H1 (cell line): ENCODE data around the gene METAP1D. TPM values are rescaled to one million over a fixed set of nuclear protein-coding genes. Genes with fewer than 3 reads are reported as not detected.

Experiments used
- CTCF ChIA-PET: fragments of 300-600 bp; sonication (Branson Sonifier 250); formaldehyde crosslinking; loops from one replicate; lab custom pipeline; 2021; ENCODE audit not compliant: partially characterized antibody; lab: Charles Lee
- POLR2A ChIA-PET: fragments of 300-600 bp; sonication (Branson Sonifier 250); formaldehyde crosslinking; loops from one replicate; lab custom pipeline; 2021; ENCODE audit warnings: inconsistent platforms; ENCODE audit not compliant: partially characterized antibody; lab: Charles Lee
- DNase-seq, 2 experiments: peaks; one replicate each; pipeline versions ENCODE4 v3.0.0 to v3.0.0-alpha.2; 2010 to 2022; ENCODE audit warnings: low spot score in 2 of 2, low read depth in 1 of 2, mixed read lengths in 1 of 2
- FAIRE-seq: peaks from 2 replicates; lab custom pipeline; 2011; peaks lifted over from hg19 to GRCh38; lab: Jason Lieb, UNC
- H2AFZ ChIP-seq: 2 replicates; pipeline ENCODE4 v1.8.1; 2012; ENCODE audit warnings: low read length, inconsistent platforms
- H2AK5ac ChIP-seq: 2 replicates; pipeline ENCODE4 v1.6.1; 2013; ENCODE audit warnings: low read depth, low read length
- H2BK120ac ChIP-seq: replicated peaks from 2 replicates; pipeline ENCODE3; 2013; ENCODE audit warnings: low read depth, low read length, inconsistent platforms
- H2BK12ac ChIP-seq: 2 replicates; pipeline ENCODE4 v1.6.1; 2013; ENCODE audit warnings: low read depth, low read length
- H2BK15ac ChIP-seq: 2 replicates; pipeline ENCODE4 v1.6.1; 2013; ENCODE audit warnings: low read length
- H2BK20ac ChIP-seq: 2 replicates; pipeline ENCODE4 v1.6.1; 2013; ENCODE audit warnings: low read length
- H2BK5ac ChIP-seq: 2 replicates; pipeline ENCODE4 v1.6.1; 2013; ENCODE audit warnings: low read depth, low read length
- H3K14ac ChIP-seq: 2 replicates; pipeline ENCODE4 v1.6.1; 2013; ENCODE audit warnings: inconsistent platforms; ENCODE audit not compliant: insufficient read length
- H3K18ac ChIP-seq: 2 replicates; pipeline ENCODE4 v1.6.1; 2013; ENCODE audit warnings: low read length; ENCODE audit errors: extremely low read depth
- H3K23ac ChIP-seq: 2 replicates; pipeline ENCODE4 v1.6.1; 2013; ENCODE audit warnings: inconsistent platforms; ENCODE audit not compliant: insufficient read length
- H3K23me2 ChIP-seq: 2 replicates; pipeline ENCODE4 v1.6.1; 2013; ENCODE audit warnings: low read depth, low read length
- H3K27ac ChIP-seq: 2 replicates; pipeline ENCODE4 v1.6.1; 2011; ENCODE audit warnings: low read depth, low read length, inconsistent platforms
- H3K27me3 ChIP-seq, 4 experiments: replicated peaks in 1 of 4; 1 replicate in 1 of 4; 2 replicates in 3 of 4; pipeline versions ENCODE4 v1.6.1 to v1.8.1; 2011 to 2013; ENCODE audit warnings: low read length in 3 of 4, mild to moderate bottlenecking in 3 of 4, inconsistent platforms in 2 of 4, mixed read lengths in 2 of 4, moderate library complexity in 1 of 4; ENCODE audit not compliant: control insufficient read depth in 3 of 4, insufficient read depth in 3 of 4; ENCODE audit errors: extremely low read depth in 1 of 4
- H3K36me3 ChIP-seq, 4 experiments: 2 replicates each; pipeline versions ENCODE4 v1.6.1 to v1.8.1; 2011 to 2013; ENCODE audit warnings: mild to moderate bottlenecking in 4 of 4, low read length in 3 of 4, moderate library complexity in 2 of 4, control low read depth in 1 of 4, inconsistent platforms in 1 of 4; ENCODE audit not compliant: insufficient read depth in 4 of 4, control insufficient read depth in 2 of 4
- H3K4ac ChIP-seq: replicated peaks from 2 replicates; pipeline ENCODE3; 2013; ENCODE audit warnings: low read length, low read depth, mixed read lengths, inconsistent platforms; ENCODE audit not compliant: insufficient read length
- H3K4me1 ChIP-seq, 4 experiments: replicated peaks in 1 of 4; 1 replicate in 1 of 4; 2 replicates in 3 of 4; pipeline versions ENCODE4 v1.6.1 to v1.8.1; 2011 to 2013; ENCODE audit warnings: low read length in 3 of 4, inconsistent platforms in 2 of 4, mixed read lengths in 1 of 4; ENCODE audit not compliant: insufficient read depth in 4 of 4, control insufficient read depth in 3 of 4
- H3K4me2 ChIP-seq, 2 experiments: 2 replicates each; pipeline versions ENCODE4 v1.6.1 to v1.8.1; 2011 to 2013; ENCODE audit warnings: low read depth in 2 of 2, low read length in 2 of 2, control low read depth in 1 of 2, inconsistent platforms in 1 of 2, mild to moderate bottlenecking in 1 of 2; ENCODE audit not compliant: insufficient read depth in 1 of 2
- H3K4me3 ChIP-seq, 4 experiments: fragments of 200-600, 300-600 bp in 1 of 4; sonication (generic), shearing (Covaris generic), sonication (Bioruptor Twin) in 1 of 4; 2 replicates each; pipeline versions ENCODE4 v1.5.1 to v1.8.1; 2011 to 2016; ENCODE audit warnings: low read length in 4 of 4, low read depth in 3 of 4, control low read depth in 2 of 4, inconsistent platforms in 2 of 4, mild to moderate bottlenecking in 2 of 4, mixed read lengths in 1 of 4, moderate library complexity in 1 of 4; ENCODE audit not compliant: insufficient read depth in 2 of 4; ENCODE audit errors: extremely low read depth in 1 of 4
- H3K56ac ChIP-seq: replicated peaks from 2 replicates; pipeline ENCODE3; 2013; ENCODE audit warnings: low read depth, mild to moderate bottlenecking, mixed read lengths, low read length, inconsistent platforms; ENCODE audit not compliant: insufficient read length
- H3K79me1 ChIP-seq: 2 replicates; pipeline ENCODE4 v1.6.1; 2013; ENCODE audit warnings: low read depth, low read length, control low read depth
- H3K79me2 ChIP-seq, 2 experiments: 2 replicates each; pipeline versions ENCODE4 v1.6.1 to v1.8.1; 2012 to 2013; ENCODE audit warnings: low read length in 2 of 2, mild to moderate bottlenecking in 2 of 2, inconsistent platforms in 1 of 2; ENCODE audit not compliant: insufficient read depth in 2 of 2, control insufficient read depth in 1 of 2
- H3K9ac ChIP-seq, 4 experiments: replicated peaks in 1 of 4; 1 replicate in 1 of 4; 2 replicates in 3 of 4; pipeline versions ENCODE4 v1.6.1 to v1.8.1; 2011 to 2013; ENCODE audit warnings: low read depth in 3 of 4, low read length in 3 of 4, control low read depth in 2 of 4, mild to moderate bottlenecking in 2 of 4, moderate library complexity in 2 of 4, inconsistent platforms in 1 of 4; ENCODE audit errors: extremely low read depth in 1 of 4
- H3K9me3 ChIP-seq, 2 experiments: 2 replicates each; pipeline versions ENCODE4 v1.6.1 to v1.8.1; 2012 to 2013; ENCODE audit warnings: mild to moderate bottlenecking in 2 of 2, moderate library complexity in 2 of 2, control low read depth in 1 of 2, inconsistent platforms in 1 of 2, low read depth in 1 of 2, low read length in 1 of 2, mixed read lengths in 1 of 2; ENCODE audit not compliant: insufficient read depth in 2 of 2
- H4K20me1 ChIP-seq, 2 experiments: replicated peaks in 1 of 2; 2 replicates each; pipeline versions ENCODE3 to v1.8.1; 2011 to 2013; ENCODE audit warnings: inconsistent platforms in 2 of 2, low read length in 2 of 2, mild to moderate bottlenecking in 1 of 2; ENCODE audit not compliant: insufficient read depth in 2 of 2, control insufficient read depth in 1 of 2
- H4K5ac ChIP-seq: 2 replicates; pipeline ENCODE4 v1.6.1; 2013; ENCODE audit warnings: low read length, low read depth, mixed read lengths, inconsistent platforms; ENCODE audit not compliant: insufficient read length
- H4K8ac ChIP-seq: 2 replicates; pipeline ENCODE4 v1.8.0; 2013; ENCODE audit warnings: mild to moderate bottlenecking, moderate library complexity, low read length, inconsistent platforms; ENCODE audit not compliant: insufficient read depth; ENCODE audit errors: extremely low read depth
- H4K91ac ChIP-seq: replicated peaks from 2 replicates; pipeline ENCODE3; 2013; ENCODE audit warnings: low read length, mixed read lengths, inconsistent platforms; ENCODE audit not compliant: insufficient read length
- BCL11A ChIP-seq, 2 experiments: IDR thresholded peaks; one replicate each; pipeline ENCODE4 v1.6.1; 2011; ENCODE audit warnings: low read depth in 2 of 2, low read length in 2 of 2, mild to moderate bottlenecking in 2 of 2
- CBX5 ChIP-seq: fragments of 300-800, 300-1000 bp; sonication (generic); IDR thresholded peaks from 2 replicates; pipeline ENCODE4 v1.7.1; 2016; ENCODE audit warnings: antibody characterized with exemption, low read length, low read depth
- EP300 ChIP-seq, 2 experiments: IDR thresholded peaks; 1 replicate in 1 of 2; 2 replicates in 1 of 2; pipeline ENCODE4 v1.6.1; 2011 to 2012; ENCODE audit warnings: low read depth in 2 of 2, low read length in 2 of 2, mild to moderate bottlenecking in 2 of 2, borderline replicate concordance in 1 of 2, inconsistent platforms in 1 of 2, moderate library complexity in 1 of 2
- JUND ChIP-seq: IDR thresholded peaks from 2 replicates; pipeline ENCODE4 v1.6.1; 2011; ENCODE audit warnings: mild to moderate bottlenecking, improper control_type of control experiment, low read length
- RNF2 ChIP-seq: fragments of 200-900, 300-1000 bp; sonication (generic); IDR thresholded peaks from 2 replicates; pipeline ENCODE4 v1.7.1; 2016; ENCODE audit warnings: borderline replicate concordance, low read depth, mild to moderate bottlenecking, antibody characterized with exemption, low read length; ENCODE audit not compliant: poor library complexity, severe bottlenecking; ENCODE audit errors: missing control alignments
- TAF7 ChIP-seq: optimal IDR thresholded peaks from 2 replicates; pipeline ENCODE3; 2011; ENCODE audit warnings: low read depth, mild to moderate bottlenecking, inconsistent platforms, low read length, moderate library complexity, borderline replicate concordance
- WGBS, 2 experiments: shearing (Covaris generic) in 1 of 2; methylation state at CpG; one replicate each; pipeline versions ENCODE4 v1.1.6 to v1.1.7; 2013 to 2015; ENCODE audit warnings: low lambda C conversion rate in 2 of 2, mixed read lengths in 2 of 2, inconsistent platforms in 1 of 2, low coverage in 1 of 2, missing lambda C conversion rate in 1 of 2; ENCODE audit not compliant: insufficient replicate concordance in 2 of 2, insufficient coverage in 1 of 2, insufficient read length in 1 of 2; ENCODE audit errors: extremely low coverage in 1 of 2, missing lambda C conversion rate in 1 of 2; 5-methylcytosine and 5-hydroxymethylcytosine counted together
- polyA plus RNA-seq, 7 experiments: library from polyadenylated mRNA; depleted of rRNA in 3 of 7; stranded (reverse) in 5 of 7; unstranded in 2 of 7; fragments of >200 nt in 5 of 7; fragments of 200-250 nt in 2 of 7; gene quantifications; 1 replicate in 5 of 7; 2 replicates in 1 of 7; 4 replicates in 1 of 7; pipeline versions ENCODE4 v1.2.1 to v1.2.3, GENCODE V29; 2011 to 2013; ENCODE audit warnings: missing spikeins in 2 of 7, mixed read lengths in 2 of 7
- total RNA-seq: library from RNA; stranded (reverse); fragmentation: NEBNext Ultra II Directional; extraction: Animal tissue kit (Norgen Biotek cat#: 25700); gene quantifications from 2 replicates; pipeline ENCODE4 v1.2.1, GENCODE V29; 2021
- TF ChIP-seq, protein P1 (sequence below), 3 experiments: IDR thresholded peaks; 1 replicate in 2 of 3; 2 replicates in 1 of 3; pipeline versions ENCODE4 v1.5.1 to v1.6.1; 2011; ENCODE audit warnings: low read length in 3 of 3, mild to moderate bottlenecking in 3 of 3, inconsistent platforms in 2 of 3, low read depth in 1 of 3, moderate library complexity in 1 of 3; ENCODE audit not compliant: insufficient read depth in 1 of 3; ENCODE audit errors: control extremely low read depth in 1 of 3

Gene METAP1D
- total and polyA plus RNA-seq, 2 of the 8 experiments (the other 6 are each of a cell fraction or from before 2014, with no cell fraction given), result 3.9 to 6.2 TPM

DNA sequence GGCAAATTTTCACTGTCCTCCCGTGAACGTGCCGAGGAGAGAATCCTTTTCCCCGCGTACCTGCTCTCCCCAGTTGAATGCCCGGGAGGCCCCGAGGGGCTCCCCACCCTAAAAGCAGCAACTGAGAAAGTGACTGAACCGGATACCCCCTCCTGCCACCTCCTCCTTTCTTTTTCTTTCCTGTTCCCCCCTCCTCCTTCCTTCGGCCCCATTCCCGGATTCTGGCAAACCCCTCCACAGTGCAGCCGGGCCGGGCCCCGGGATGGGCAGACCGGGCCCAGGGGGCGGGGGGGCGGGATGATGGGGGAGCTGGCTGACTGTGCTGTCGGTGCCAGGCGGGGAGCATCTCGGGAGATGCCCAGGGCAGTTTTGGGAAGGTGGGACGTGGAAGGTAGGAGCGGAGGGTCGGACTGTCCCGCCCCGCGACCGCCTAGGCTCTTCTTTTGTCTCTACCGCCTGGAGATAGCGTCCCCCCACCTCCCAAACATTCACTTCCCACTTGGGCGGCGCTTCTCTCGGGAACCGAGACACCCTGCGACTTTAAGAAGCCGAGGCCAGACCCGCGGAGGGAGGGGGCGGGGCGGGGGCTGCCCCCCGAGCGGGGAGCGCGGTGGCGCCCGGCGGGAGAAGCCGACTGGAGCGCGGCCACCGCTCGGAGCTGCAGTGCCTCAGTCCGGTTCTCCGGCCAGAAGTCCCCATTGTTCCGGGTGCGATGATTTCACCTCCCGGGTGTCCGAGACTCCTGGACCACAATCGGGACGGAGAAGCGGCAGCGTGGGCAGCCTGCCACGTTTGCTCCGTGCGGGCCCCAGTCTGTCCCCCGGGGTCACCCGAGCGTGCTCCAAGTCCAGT, 94.8 kb downstream of the METAP1D start:
- H3K23me2 ChIP-seq, result peaks cover 13% of the 10 kb centered on the region; the same call in 1 of the 2 replicates
- H3K9ac ChIP-seq, result no peak overlapping the region
- 1% methylated on average over 33 of the region's 66 CpGs; no CpG with 5 or more reads in 1 of the 2 experiments for WGBS, 2 experiments
- no peak overlapping the region for H2AK5ac ChIP-seq
- H3K23ac ChIP-seq, result no peak overlapping the region
- H4K91ac ChIP-seq, result no peak overlapping the region
- peak overlapping the region; percentile 70 to 97 for H3K4me2 ChIP-seq
- H2BK20ac ChIP-seq, result no peak overlapping the region; the same call in 1 of the 2 replicates
- DNase-seq (peak in 1 of 2 experiments; percentile 81), FAIRE-seq (no peak)
- H3K4me3 ChIP-seq, result peak overlapping the region; percentile 8 to 57 (median 32); a peak in 7 of 8 replicates
- H2BK5ac ChIP-seq, result no peak overlapping the region
- no peak overlapping the region for H2BK120ac ChIP-seq
- H3K18ac ChIP-seq, result peak overlapping the region; percentile 32; the same call in 1 of the 2 replicates
- H4K5ac ChIP-seq, result no peak overlapping the region
- H3K27me3 ChIP-seq, result peaks cover 92 to 100% (median 97%) of the 10 kb centered on the region in 4 experiments
- ChIA-PET POLR2A (interaction anchor here (1.2 to 16.0 kb wide), 3 partner anchors 7 to 14 kb away, joined by 3 to 184 read pairs (median 184); partner anchors contain the start of genes DLX1 and DLX2), CTCF (interaction anchor here (2.5 to 12.4 kb wide), 2 partner anchors 8 to 9 kb away, joined by 25 to 198 read pairs; partner anchors contain the start of genes DLX1 and DLX2)
- H3K4ac ChIP-seq, result no peak overlapping the region
- H2BK15ac ChIP-seq, result no peak overlapping the region
- H3K27ac ChIP-seq, result no peak overlapping the region
- 0 out of 2 replicates have a peak overlapping the region, but pooled peaks have one; percentile 47 for H4K8ac ChIP-seq
- peaks cover 0 to 7% (median 0%) of the 10 kb centered on the region in 4 experiments; a peak in 1 of 8 replicates for H3K36me3 ChIP-seq
- H3K9me3 ChIP-seq, result no peaks in the 10 kb centered on the region
- H3K79me2 ChIP-seq, result no peaks in the 10 kb centered on the region
- no peak overlapping the region for H3K14ac ChIP-seq
- peaks cover 2 to 34% (median 19%) of the 10 kb centered on the region in 4 experiments for H3K4me1 ChIP-seq
- no peak overlapping the region for H2AFZ ChIP-seq
- H2BK12ac ChIP-seq, result 0 out of 2 replicates have a peak overlapping the region, but pooled peaks have one; percentile 75
- H3K56ac ChIP-seq, result no peak overlapping the region
- no peaks in the 10 kb centered on the region for H3K79me1 ChIP-seq
- peaks cover 19 to 36% of the 10 kb centered on the region in 2 experiments for H4K20me1 ChIP-seq
- TF ChIP-seq TAF7 (no peak), EP300 (IDR thresholded peaks at IDR 0.05; ENCODE audit: borderline replicate concordance in 1 of 2, low read depth in 2 of 2, low read length in 2 of 2) (no peak), CBX5 (no peak), JUND (no peak), BCL11A (IDR thresholded peaks at IDR 0.05; ENCODE audit: low read depth in 2 of 2, low read length in 2 of 2) (no peak), RNF2 (peak; percentile 32)
- TF ChIP-seq, protein P1, sequence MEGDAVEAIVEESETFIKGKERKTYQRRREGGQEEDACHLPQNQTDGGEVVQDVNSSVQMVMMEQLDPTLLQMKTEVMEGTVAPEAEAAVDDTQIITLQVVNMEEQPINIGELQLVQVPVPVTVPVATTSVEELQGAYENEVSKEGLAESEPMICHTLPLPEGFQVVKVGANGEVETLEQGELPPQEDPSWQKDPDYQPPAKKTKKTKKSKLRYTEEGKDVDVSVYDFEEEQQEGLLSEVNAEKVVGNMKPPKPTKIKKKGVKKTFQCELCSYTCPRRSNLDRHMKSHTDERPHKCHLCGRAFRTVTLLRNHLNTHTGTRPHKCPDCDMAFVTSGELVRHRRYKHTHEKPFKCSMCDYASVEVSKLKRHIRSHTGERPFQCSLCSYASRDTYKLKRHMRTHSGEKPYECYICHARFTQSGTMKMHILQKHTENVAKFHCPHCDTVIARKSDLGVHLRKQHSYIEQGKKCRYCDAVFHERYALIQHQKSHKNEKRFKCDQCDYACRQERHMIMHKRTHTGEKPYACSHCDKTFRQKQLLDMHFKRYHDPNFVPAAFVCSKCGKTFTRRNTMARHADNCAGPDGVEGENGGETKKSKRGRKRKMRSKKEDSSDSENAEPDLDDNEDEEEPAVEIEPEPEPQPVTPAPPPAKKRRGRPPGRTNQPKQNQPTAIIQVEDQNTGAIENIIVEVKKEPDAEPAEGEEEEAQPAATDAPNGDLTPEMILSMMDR (IDR thresholded peaks at IDR 0.05; ENCODE audit: control extremely low read depth in 1 of 3, insufficient read depth in 1 of 3, low read depth in 1 of 3, low read length in 3 of 3), result no peak
